ENCODE measurements around the gene ZNF398.
A peak's percentile ranks its signal among the peaks of the same experiment; 100 is the strongest.

The ZNF398 gene

GRCh38 chr7:149205690-149206381 is 58.6 kb downstream of the ZNF398 start:
- CTCF ChIA-PET, result interaction anchor here (0.6 to 3.6 kb wide), 3 partner anchors 9 to 13 kb away, joined by 3 to 20 read pairs (median 4); partner anchors contain the start of gene ZNF282
- no peak for DNase-seq (ENCODE audit: low read depth, low spot score)
- POLR2A ChIA-PET, result no interaction called here
- no peak overlapping the region for H3K4me3 ChIP-seq (ENCODE audit: low read depth, low read length)
- no peak for TF ChIP-seq CTCF (IDR thresholded peaks at IDR 0.05; ENCODE audit: insufficient read depth, low read length, missing control alignments)

DNA sequence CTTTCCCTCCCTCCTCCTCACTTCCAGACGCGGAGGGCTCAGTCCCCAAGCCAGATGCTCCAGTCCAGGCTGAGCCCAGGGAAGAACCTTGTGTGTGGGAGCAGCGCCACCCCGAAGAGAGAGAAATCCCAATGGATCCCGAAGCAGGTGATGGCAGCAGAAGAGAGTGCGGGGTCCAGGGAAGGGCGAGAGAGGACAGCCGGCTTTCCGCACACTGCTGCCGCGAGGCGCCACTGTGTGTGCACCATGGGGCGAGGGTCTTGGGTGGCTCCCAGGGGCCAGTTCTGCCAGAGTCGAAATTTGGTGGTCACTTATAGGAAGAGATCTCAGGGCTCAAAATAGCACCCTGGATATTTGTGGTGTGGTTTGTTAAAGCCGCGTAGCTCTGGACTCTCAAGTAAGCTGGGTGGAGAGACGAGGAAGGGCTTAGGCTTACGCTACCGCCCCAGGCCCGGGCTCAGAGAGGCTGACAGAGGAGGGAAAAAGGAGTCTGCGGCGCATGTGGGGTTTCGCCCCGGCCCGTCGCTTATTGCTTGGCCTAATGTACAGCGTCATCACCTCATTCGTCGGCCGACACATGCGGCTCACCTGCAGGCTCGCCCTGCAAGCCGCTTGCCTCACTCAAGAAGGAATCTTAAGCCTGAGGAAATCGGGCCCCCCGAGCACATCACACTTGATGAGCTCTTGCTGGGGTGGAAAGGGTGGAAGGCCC is 60.2 kb downstream of the ZNF398 start:
- no peak for TF ChIP-seq CTCF (IDR thresholded peaks at IDR 0.05; ENCODE audit: insufficient read depth, low read length, missing control alignments)
- POLR2A ChIA-PET, result no interaction called here
- CTCF ChIA-PET, result interaction anchor here (0.8 to 1.8 kb wide), 4 partner anchors 8 to 14 kb away, joined by 3 to 7 read pairs (median 4); partner anchors contain the start of gene ZNF282
- no peak for DNase-seq (ENCODE audit: low read depth, low spot score)
- H3K4me3 ChIP-seq (ENCODE audit: low read depth, low read length), result no peak overlapping the region

GRCh38 chr7:149209518-149210269 is 62.4 kb downstream of the ZNF398 start:
- CTCF ChIA-PET, result interaction anchor here (0.8 to 1.5 kb wide), 8 partner anchors 8 to 31 kb away, joined by 3 to 7 read pairs (median 4); partner anchors contain the start of gene ZNF282
- H3K4me3 ChIP-seq (ENCODE audit: low read depth, low read length), result no peak overlapping the region
- DNase-seq (ENCODE audit: low read depth, low spot score), result no peak
- POLR2A ChIA-PET, result no interaction called here
- TF ChIP-seq CTCF (IDR thresholded peaks at IDR 0.05; ENCODE audit: insufficient read depth, low read length, missing control alignments), result peak; percentile 60

- POLR2A ChIA-PET, result no interaction called here
- TF ChIP-seq CTCF (IDR thresholded peaks at IDR 0.05; ENCODE audit: insufficient read depth, low read length, missing control alignments), result no peak
- H3K4me3 ChIP-seq (ENCODE audit: low read depth, low read length), result no peak overlapping the region
- DNase-seq (ENCODE audit: low read depth, low spot score), result no peak
- CTCF ChIA-PET, result interaction anchor here (0.8 to 1.5 kb wide), 8 partner anchors 9 to 30 kb away, joined by 3 to 7 read pairs (median 4); partner anchors contain the start of gene ZNF282
Observed at GRCh38 chr7:149210551-149210950, 63.3 kb downstream of the ZNF398 start.

- ChIA-PET POLR2A (no interaction called here), CTCF (interaction anchor here (0.8 to 3.4 kb wide), 3 partner anchors 19 to 47 kb away, joined by 3 to 11 read pairs (median 3); partner anchors contain the start of gene ZNF282)
- H3K4me3 ChIP-seq (ENCODE audit: low read depth, low read length), result no peak overlapping the region
- no peak for DNase-seq (ENCODE audit: low read depth, low spot score)
- TF ChIP-seq CTCF (IDR thresholded peaks at IDR 0.05; ENCODE audit: insufficient read depth, low read length, missing control alignments), result no peak
Observed at GRCh38 chr7:149214020-149214720, 66.9 kb downstream of the ZNF398 start.
